ENCODE results near the gene ADAMTS16. TPM values are rescaled to one million over a fixed set of nuclear protein-coding genes. Genes with fewer than 3 reads are reported as not detected.
A peak's percentile ranks its signal among the peaks of the same experiment; 100 is the strongest.

The ADAMTS16 gene
- total and polyA plus RNA-seq, 2 experiments from 2014 or later: 2.8 to 15.4 TPM

DNA sequence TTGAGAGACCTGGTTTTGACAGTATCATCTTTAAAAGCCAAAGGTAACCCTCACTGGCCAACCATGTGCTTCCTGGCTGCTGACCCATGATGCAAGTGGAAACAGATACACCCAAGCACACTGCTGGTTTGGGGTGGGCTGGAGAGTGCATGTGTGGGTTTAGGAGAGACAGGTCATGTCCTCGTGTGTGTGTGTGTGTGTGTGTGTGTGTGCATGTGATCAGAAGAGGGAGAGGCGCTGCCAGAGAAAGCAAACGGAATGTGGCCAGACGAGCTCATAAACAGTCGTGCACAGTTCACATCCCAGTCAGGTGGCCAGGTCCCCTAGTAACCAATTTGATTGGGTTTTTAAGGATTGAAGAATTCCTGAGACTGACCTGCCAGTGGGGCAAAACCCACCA is 169.5 kb downstream of the ADAMTS16 start:
- Histone ChIP-seq H3K27ac (ENCODE audit: low read depth) (no peak overlapping the region), H3K36me3 (ENCODE audit: insufficient read depth) (no peaks in the 10 kb centered on the region), H3K4me3 (no peak overlapping the region), H4K20me1 (replicated peaks; ENCODE audit: insufficient read depth) (no peaks in the 10 kb centered on the region), H3K9me2 (ENCODE audit: insufficient read depth) (no peaks in the 10 kb centered on the region), H3F3A (replicated peaks; ENCODE audit: low read depth) (no peaks in the 10 kb centered on the region), H3K4me2 (no peak overlapping the region), H3K4me1 (ENCODE audit: insufficient read depth) (peaks cover 15% of the 10 kb centered on the region), H2AFZ (no peak overlapping the region), H3K27me3 (ENCODE audit: insufficient read depth) (no peaks in the 10 kb centered on the region), H3K79me2 (replicated peaks; ENCODE audit: insufficient read depth) (no peaks in the 10 kb centered on the region)
- 0 out of 2 replicates have a peak overlapping the region, but pooled peaks have one; percentile 7 for H3K27ac Mint-ChIP-seq
- peaks cover 15% of the 10 kb centered on the region for H3K27me3 Mint-ChIP-seq (ENCODE audit: insufficient read depth, low read depth, poor library complexity)
- no peak overlapping the region for H3K4me3 Mint-ChIP-seq
- TF ChIP-seq, protein P1, sequence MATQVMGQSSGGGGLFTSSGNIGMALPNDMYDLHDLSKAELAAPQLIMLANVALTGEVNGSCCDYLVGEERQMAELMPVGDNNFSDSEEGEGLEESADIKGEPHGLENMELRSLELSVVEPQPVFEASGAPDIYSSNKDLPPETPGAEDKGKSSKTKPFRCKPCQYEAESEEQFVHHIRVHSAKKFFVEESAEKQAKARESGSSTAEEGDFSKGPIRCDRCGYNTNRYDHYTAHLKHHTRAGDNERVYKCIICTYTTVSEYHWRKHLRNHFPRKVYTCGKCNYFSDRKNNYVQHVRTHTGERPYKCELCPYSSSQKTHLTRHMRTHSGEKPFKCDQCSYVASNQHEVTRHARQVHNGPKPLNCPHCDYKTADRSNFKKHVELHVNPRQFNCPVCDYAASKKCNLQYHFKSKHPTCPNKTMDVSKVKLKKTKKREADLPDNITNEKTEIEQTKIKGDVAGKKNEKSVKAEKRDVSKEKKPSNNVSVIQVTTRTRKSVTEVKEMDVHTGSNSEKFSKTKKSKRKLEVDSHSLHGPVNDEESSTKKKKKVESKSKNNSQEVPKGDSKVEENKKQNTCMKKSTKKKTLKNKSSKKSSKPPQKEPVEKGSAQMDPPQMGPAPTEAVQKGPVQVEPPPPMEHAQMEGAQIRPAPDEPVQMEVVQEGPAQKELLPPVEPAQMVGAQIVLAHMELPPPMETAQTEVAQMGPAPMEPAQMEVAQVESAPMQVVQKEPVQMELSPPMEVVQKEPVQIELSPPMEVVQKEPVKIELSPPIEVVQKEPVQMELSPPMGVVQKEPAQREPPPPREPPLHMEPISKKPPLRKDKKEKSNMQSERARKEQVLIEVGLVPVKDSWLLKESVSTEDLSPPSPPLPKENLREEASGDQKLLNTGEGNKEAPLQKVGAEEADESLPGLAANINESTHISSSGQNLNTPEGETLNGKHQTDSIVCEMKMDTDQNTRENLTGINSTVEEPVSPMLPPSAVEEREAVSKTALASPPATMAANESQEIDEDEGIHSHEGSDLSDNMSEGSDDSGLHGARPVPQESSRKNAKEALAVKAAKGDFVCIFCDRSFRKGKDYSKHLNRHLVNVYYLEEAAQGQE (IDR thresholded peaks at IDR 0.05; ENCODE audit: unreplicated experiment): no peak
- TF ChIP-seq POLR2AphosphoS5 (IDR thresholded peaks at IDR 0.05; ENCODE audit: low read depth) (no peak), CREB1 (CRISPR knock-in tag; IDR thresholded peaks at IDR 0.05; ENCODE audit: low read depth) (no peak), EZH2phosphoT487 (IDR thresholded peaks at IDR 0.05; ENCODE audit: unreplicated experiment) (no peak), ZNF114 (CRISPR knock-in tag; IDR thresholded peaks at IDR 0.05) (no peak), EZH2 (IDR thresholded peaks at IDR 0.05; ENCODE audit: low read depth, unreplicated experiment) (no peak), NANOG (IDR thresholded peaks at IDR 0.05; ENCODE audit: borderline replicate concordance) (no peak), JUNB (IDR thresholded peaks at IDR 0.05; ENCODE audit: unreplicated experiment) (no peak), ZNF331 (CRISPR knock-in tag; IDR thresholded peaks at IDR 0.05; ENCODE audit: low read depth) (no peak), STAT1 (IDR thresholded peaks at IDR 0.05; ENCODE audit: unreplicated experiment) (no peak)
- TF ChIP-seq, protein P2, sequence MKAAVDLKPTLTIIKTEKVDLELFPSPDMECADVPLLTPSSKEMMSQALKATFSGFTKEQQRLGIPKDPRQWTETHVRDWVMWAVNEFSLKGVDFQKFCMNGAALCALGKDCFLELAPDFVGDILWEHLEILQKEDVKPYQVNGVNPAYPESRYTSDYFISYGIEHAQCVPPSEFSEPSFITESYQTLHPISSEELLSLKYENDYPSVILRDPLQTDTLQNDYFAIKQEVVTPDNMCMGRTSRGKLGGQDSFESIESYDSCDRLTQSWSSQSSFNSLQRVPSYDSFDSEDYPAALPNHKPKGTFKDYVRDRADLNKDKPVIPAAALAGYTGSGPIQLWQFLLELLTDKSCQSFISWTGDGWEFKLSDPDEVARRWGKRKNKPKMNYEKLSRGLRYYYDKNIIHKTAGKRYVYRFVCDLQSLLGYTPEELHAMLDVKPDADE (IDR thresholded peaks at IDR 0.05): no peak
- TF ChIP-seq, protein P3, sequence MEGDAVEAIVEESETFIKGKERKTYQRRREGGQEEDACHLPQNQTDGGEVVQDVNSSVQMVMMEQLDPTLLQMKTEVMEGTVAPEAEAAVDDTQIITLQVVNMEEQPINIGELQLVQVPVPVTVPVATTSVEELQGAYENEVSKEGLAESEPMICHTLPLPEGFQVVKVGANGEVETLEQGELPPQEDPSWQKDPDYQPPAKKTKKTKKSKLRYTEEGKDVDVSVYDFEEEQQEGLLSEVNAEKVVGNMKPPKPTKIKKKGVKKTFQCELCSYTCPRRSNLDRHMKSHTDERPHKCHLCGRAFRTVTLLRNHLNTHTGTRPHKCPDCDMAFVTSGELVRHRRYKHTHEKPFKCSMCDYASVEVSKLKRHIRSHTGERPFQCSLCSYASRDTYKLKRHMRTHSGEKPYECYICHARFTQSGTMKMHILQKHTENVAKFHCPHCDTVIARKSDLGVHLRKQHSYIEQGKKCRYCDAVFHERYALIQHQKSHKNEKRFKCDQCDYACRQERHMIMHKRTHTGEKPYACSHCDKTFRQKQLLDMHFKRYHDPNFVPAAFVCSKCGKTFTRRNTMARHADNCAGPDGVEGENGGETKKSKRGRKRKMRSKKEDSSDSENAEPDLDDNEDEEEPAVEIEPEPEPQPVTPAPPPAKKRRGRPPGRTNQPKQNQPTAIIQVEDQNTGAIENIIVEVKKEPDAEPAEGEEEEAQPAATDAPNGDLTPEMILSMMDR (conservative IDR thresholded peaks at IDR 0.05; ENCODE audit: low read depth in 2 of 2): no peak
- TF ChIP-seq, protein P4, sequence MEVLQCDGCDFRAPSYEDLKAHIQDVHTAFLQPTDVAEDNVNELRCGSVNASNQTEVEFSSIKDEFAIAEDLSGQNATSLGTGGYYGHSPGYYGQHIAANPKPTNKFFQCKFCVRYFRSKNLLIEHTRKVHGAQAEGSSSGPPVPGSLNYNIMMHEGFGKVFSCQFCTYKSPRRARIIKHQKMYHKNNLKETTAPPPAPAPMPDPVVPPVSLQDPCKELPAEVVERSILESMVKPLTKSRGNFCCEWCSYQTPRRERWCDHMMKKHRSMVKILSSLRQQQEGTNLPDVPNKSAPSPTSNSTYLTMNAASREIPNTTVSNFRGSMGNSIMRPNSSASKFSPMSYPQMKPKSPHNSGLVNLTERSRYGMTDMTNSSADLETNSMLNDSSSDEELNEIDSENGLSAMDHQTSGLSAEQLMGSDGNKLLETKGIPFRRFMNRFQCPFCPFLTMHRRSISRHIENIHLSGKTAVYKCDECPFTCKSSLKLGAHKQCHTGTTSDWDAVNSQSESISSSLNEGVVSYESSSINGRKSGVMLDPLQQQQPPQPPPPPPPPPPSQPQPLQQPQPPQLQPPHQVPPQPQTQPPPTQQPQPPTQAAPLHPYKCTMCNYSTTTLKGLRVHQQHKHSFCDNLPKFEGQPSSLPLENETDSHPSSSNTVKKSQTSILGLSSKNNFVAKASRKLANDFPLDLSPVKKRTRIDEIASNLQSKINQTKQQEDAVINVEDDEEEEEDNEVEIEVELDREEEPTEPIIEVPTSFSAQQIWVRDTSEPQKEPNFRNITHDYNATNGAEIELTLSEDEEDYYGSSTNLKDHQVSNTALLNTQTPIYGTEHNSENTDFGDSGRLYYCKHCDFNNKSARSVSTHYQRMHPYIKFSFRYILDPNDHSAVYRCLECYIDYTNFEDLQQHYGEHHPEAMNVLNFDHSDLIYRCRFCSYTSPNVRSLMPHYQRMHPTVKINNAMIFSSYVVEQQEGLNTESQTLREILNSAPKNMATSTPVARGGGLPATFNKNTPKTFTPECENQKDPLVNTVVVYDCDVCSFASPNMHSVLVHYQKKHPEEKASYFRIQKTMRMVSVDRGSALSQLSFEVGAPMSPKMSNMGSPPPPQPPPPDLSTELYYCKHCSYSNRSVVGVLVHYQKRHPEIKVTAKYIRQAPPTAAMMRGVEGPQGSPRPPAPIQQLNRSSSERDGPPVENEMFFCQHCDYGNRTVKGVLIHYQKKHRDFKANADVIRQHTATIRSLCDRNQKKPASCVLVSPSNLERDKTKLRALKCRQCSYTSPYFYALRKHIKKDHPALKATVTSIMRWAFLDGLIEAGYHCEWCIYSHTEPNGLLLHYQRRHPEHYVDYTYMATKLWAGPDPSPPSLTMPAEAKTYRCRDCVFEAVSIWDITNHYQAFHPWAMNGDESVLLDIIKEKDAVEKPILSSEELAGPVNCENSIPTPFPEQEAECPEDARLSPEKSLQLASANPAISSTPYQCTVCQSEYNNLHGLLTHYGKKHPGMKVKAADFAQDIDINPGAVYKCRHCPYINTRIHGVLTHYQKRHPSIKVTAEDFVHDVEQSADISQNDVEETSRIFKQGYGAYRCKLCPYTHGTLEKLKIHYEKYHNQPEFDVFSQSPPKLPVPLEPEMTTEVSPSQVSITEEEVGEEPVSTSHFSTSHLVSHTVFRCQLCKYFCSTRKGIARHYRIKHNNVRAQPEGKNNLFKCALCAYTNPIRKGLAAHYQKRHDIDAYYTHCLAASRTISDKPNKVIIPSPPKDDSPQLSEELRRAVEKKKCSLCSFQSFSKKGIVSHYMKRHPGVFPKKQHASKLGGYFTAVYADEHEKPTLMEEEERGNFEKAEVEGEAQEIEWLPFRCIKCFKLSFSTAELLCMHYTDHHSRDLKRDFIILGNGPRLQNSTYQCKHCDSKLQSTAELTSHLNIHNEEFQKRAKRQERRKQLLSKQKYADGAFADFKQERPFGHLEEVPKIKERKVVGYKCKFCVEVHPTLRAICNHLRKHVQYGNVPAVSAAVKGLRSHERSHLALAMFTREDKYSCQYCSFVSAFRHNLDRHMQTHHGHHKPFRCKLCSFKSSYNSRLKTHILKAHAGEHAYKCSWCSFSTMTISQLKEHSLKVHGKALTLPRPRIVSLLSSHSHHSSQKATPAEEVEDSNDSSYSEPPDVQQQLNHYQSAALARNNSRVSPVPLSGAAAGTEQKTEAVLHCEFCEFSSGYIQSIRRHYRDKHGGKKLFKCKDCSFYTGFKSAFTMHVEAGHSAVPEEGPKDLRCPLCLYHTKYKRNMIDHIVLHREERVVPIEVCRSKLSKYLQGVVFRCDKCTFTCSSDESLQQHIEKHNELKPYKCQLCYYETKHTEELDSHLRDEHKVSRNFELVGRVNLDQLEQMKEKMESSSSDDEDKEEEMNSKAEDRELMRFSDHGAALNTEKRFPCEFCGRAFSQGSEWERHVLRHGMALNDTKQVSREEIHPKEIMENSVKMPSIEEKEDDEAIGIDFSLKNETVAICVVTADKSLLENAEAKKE (CRISPR knock-in tag; IDR thresholded peaks at IDR 0.05): no peak
- peaks cover 2% of the 10 kb centered on the region; the same call in 1 of the 3 replicates for H3K9me3 Mint-ChIP-seq
- H3K4me1 Mint-ChIP-seq: peaks cover 39% of the 10 kb centered on the region
- ATAC-seq: no peak
- H3K36me3 Mint-ChIP-seq (ENCODE audit: low read depth): peaks cover 18% of the 10 kb centered on the region
- DNase-seq (ENCODE audit: low spot score): no peak
